HS-27A (cell line): Measurements from ENCODE around the gene PYM1.
"Not testable (repeated sequence)": the region's sequence is repeated elsewhere in the genome, so short reads cannot be mapped to it uniquely, and the experiment has no call there.

Source experiments
- DNase-seq: peaks from one replicate; pipeline ENCODE4 v3.0.0-alpha.2; 2012; ENCODE audit warnings: low read depth, missing footprints

The PYM1 gene

DNA sequence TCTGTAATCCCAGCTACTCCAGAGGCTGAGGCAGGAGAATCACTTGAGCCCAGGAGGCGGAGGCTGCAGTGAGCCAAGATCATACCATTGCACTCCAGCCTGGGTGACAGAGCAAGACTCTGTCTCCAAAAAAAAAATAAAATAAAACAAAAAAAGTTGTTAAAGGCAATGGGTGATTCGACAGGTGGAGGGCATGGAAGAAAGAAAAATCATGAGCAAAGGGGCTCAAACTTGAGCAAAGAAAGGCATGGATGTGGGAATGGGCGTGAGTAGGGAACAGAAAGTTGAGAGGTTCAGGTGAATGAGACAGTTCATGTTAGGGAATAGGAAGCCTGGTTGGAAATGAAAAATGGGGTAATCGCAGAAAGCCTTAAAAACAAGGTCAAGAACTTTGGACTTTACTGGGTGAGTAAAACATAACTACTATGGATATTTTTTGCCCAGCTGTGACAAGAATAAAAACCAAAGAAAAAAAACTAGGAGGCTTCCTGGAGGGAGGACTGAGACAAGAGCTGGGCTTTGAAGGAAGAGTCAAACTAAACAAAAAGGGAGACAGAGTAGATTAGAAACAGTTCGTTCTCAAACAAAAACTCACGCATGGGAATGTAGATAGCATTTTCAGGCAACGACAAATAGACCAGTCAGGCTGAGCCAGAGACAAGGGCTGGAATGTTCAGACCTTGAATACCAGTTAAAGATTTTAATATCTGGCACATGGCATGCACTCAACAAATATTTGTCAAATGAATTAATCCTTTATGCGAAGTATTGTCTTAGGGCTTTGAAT lies 18.8 kb downstream of the PYM1 start:
- no peak for DNase-seq

DNA sequence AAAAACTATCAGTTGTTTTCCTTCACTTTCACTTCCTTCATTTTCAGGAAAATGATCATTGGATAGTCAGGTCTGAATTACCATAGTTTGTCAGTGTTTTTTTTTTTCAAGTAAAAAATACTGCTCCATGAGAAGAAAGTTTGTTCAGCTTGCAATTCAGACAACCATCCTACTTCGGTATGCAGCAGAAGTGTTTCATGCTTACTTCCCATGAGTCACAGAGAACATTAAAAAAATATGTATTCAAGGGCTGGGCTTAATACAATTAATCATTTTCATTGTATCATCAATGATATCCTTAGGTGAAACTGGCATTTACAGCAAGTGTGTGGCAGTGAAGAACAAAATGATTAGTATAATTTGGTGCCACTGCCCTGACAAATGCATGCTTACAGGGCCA lies 21.6 kb downstream of the PYM1 start:
- no peak for DNase-seq

DNA sequence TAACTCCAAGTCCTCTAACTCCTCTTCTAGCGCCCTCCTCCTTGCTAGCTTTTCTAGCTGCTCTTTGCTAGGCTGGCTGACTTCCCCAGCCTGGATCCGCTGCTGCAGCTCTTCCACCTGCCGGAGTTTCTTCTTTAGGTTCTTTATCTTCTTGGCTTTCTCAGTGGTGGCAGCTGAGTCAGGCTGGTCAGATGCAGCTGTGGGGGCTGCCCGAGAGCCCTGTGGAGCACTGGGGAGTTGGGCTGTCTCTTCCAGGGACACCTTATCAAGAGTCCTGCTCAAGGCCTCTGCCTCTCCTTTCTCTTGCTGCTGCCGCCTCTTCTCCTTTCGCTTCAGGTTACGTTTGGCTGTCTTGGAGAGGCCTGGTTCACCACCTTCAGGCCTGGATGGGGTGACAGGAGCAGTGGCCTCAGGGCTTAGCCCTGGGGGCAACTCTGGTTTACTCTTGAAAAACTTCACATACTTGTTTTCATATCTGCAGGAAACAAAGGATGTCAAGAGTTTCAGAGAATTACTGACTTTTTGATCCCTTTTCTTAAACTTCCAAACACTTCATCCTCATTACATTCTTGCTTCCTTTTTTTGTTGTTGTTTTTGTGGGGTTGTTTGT lies 25.7 kb downstream of the PYM1 start:
- DNase-seq, result no peak

DNA sequence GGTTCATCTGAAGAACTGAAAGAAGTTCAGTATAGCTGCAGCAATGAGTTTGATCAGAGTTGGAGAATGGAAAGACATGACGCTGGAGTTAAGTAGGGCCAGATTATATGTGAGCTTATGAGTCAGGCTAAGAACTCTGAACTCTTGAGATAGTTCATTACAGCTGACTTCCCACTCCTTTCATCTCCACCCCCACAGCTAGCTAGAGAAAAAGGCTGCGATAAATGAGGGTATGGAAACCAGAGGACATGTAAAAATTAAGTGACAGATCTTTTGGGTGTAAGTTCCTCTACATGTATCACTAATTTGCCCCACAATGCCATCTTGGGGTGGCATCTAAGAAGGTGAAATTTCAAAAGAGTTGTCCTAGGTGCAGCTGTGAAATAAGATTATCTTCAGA lies 28.6 kb downstream of the PYM1 start:
- no peak for DNase-seq

DNA sequence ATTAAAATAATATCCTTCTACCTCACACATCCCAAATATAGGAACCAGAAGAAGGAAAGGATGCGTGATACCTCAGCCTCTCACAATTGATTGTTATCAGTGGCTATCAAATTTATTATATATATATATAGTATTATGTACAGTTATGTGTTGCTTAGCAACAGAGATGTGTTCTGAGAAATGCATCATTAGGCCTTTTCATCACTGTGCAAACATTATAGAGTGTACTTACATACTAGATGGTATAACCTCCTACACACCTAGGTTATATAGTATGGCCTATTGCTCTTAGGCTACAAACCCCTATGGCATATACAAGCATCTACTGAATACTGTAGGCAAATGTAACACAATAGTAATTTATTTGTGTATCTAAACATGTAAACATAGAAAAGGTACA lies 34.0 kb downstream of the PYM1 start:
- no peak for DNase-seq

DNA sequence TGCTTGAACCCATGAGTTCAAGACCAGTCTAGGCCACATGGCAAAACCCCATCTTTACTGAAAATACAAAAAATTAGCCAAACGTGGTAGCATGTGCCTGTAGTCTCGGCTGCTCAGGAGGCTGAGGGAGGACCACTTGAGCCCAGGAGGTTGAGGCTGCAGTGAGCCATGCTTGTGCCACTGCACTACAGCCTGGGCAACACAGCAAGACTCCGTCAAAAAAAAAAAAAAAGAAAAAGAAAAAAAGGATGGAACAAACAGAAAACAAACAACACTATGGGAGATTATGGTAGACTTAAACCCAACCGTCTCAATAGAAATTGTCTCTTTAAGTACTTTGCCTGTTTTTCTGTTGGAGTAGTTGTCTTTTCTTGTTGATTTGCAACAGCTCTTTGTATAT lies 36.4 kb downstream of the PYM1 start:
- DNase-seq, result no peak

DNA sequence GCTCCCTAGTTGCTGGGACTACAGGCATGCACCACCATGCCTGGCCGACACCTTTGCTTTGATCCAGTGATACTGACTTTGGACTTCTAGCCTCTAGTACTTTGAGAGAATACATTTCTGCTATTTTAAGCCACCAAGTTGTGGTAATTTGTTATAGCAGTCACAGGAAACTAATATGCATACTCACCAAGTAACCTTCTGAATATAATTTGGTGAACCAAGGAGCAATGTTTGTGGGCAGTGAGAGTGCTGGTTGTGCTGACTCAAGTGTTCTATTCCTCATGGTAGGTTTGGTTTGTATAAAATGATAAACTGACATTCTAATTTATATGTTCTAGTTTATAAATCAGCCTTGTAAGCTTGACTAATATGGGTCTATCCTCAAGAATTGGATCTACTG lies 42.6 kb downstream of the PYM1 start:
- no peak for DNase-seq

DNA sequence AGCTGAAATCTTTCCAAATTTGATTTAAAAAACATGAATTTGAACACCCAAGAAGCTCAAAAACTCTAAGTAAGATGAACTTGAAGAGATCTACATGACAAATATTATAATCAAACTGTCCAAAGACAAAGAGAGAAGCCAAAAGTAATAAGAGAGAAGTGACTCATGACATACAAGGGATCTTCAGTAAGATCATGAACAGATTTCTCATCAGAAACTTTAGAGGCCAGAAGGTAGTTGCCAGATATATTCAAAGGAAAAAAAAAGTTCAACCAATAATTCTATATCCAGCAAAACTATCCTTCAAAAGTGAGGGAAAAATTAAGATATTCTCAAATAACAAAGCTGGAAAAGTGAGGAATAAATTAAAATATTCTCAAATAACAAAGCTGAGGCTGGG lies 49.9 kb downstream of the PYM1 start:
- DNase-seq, result no peak

DNA sequence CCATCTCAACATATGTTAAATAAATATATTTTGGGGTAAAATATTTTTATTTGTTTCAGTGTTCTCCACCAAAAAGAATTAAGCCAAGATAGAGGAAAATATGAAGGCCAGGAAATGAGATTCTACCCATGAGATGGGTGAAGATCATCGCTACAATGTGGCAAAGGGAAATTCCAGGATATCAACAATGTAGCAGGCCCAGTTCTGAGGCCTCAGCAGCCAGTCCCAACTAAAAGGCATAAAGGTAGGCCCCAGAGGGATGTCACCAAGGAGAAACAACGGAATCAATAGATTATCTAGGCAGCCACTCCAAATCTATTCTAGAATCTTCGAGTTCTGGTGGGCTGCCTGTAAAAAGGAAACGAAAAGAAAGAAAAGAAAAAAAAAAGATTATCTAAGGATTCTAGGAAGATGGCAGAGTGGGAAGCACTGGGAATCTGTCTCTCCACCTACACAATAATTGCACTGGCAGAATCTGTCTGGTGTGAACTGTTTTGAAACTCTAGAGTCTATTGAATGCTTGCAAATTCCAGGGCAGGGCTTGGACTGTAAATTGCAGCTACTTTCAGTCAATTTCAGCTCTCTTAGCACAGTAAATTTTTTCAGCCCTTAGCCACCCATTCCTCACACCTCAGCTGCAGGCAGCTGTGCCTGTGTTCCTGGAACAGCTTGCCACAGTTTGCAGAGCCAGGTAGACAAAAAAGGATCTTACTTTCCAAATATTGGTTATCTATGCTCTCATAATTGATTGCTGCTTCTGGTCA lies 51.8 kb downstream of the PYM1 start:
- no peak for DNase-seq

DNA sequence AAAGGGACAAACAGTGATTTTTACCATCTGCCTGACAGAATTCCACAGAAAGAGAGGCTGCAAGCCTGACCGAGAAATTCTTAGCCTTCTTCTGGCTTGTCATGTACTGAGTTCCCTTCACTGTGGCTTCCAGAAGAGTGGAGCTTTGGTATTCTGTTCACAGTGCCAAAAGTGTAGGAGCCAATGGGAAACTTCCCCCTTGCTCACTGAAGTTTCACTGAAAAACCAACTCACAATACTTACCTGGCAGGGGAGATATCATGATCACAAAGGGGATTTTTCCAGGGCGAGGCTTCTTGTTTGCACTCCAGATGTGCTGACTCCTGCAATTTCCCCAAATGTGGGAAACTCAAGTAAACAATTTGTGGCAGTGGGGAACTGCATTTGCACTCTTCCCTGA lies 53.3 kb downstream of the PYM1 start:
- no peak for DNase-seq

DNA sequence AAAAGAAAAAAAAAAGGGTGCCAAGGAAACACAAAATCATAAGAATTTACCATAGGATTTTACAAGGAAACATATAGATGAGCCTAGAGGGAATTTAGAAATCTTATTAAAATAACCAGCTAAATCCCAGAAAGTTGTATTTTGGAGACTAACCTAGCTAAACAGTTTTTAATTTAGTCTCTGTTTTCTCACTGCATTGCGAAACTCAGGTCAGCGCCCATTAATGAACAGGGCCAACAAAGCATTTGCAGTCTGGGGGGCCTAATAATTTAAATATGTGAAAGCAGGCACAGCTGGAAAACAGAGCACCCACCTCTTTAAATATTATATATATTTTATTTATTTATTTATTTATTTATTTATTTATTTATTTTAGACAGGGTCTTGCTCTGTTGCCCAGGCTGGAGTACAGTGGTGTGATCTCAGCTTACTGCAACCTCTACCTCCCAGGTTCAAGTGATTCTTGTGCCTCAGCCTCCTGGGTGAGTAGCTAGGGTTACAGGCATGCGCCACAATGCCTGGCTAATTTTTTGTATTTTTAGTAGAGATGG lies 61.2 kb downstream of the PYM1 start:
- DNase-seq, result not testable (repeated sequence)

DNA sequence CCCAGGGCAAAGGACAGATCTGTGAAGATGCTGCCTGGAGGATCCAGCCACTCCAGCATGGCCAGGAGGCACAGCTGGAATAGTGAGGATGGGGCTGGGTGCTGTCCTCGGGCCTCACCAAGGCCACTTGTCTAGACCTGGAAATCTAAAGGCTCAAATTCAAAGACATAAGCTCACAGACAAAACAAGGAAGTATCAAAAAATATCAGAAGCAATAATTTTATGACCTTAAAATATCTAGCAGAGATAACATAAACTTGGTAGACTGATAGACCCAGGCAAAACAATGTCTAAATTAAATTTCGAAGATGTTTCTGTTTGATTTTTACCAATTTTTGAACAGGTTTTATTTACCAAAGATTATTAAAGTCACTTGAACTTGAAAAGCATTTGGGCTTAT lies 62.4 kb downstream of the PYM1 start:
- no peak for DNase-seq

DNA sequence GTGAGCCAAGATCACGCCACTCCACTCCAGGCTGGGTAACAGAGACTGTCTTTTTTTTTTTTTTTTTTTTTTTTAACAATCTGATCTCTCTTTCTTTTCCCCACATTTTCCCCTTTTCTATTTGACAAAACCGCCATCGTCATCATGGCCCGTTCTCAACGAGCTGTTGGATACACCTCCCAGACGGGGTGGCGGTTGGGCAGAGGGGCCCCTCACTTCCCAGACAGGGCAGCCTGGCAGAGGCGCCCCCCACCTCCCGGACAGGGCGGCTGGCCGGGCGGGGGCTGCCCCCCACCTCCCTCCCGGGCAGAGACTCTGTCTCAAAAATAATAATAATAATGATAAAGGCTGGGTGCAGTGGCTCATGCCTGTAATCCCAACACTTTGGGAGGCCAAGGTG lies 64.8 kb downstream of the PYM1 start:
- DNase-seq, result not testable (repeated sequence)

DNA sequence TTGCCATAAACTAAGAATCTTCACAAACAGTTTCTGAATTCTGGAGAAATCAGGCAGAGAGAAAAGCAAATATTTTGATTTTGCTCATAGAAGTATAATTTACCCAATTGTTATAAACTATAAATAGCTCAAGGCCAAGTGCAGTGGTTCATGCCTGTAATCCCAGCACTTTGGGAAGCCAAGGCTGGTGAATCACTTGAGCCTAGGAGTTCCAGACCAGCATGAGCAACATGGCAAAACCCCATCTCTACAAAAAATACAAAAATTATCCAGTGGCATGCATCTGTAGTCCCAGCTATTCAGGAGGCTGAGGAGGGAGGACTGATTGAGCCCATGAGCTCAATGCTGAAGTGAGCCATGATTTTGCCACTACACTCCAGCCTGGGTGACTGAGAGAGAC lies 65.4 kb downstream of the PYM1 start:
- DNase-seq, result no peak

DNA sequence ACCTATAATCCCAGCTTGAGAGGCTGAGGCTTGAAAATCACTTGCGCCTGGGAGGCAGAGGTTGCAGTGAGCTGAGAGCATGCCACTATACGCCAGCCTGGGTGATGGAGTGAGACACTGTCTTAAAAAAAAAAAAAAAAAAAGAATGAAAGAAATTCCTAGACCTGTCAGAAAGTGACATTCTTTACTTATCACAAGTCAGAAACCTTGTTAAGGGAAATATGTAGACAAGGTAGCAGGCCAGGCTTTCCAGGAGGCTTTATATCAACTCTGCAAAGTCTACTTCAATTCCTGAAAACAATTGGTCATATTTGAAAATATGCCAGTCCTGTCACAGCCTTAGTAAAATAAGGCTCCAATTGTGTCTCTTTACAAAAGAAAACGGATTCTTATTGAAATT lies 65.8 kb downstream of the PYM1 start:
- no peak for DNase-seq

DNA sequence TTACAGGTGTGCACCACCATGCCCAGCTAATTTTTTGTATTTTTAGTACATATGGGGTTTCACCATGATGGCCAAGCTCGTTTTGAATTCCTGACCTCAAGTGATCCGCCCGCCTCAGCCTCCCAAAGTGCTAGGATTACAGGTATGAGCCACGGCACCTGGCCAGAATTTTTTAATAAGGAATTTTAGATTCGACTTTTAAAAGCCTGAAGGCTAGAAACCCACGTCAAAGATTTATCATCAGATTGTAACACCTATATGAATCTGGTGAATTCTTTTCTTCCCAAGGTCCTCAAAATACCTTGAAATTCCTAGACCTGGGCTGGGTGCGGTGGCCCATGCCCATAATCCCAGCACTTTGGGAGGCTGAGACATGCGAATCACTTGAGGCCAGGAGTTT lies 66.3 kb downstream of the PYM1 start:
- DNase-seq, result no peak

DNA sequence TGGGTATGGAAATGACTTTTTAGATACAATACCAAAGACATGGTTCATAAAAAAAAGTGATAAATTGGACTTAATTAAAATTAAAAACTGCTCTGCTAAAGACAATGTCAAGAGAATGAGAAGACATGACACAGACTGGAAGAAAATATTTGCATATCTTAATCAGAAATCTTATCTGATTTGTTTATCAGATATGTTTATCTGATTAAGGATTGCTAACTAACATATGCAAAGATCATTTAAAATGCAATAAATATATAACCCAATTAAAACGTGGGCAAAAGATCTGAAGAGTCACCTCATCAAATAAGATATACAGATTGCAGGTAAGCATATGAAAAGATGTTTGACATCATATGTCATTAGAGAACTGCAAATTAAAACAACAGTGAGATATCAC lies 75.0 kb downstream of the PYM1 start:
- DNase-seq, result no peak
